H1 (cell line): ENCODE results near the gene CMTM5. TPM values are rescaled to one million over a fixed set of nuclear protein-coding genes. Genes with fewer than 3 reads are reported as not detected.

Experiments used
- CTBP2 ChIP-seq: IDR thresholded peaks from 2 replicates; pipeline ENCODE4 v1.7.0; 2011; ENCODE audit warnings: borderline replicate concordance, mild to moderate bottlenecking, moderate library complexity, mixed read lengths, low read length; ENCODE audit not compliant: insufficient read depth, insufficient read length
- CTCF ChIP-seq, 3 experiments: IDR thresholded peaks; 1 replicate in 2 of 3; 2 replicates in 1 of 3; pipeline versions ENCODE4 v1.5.1 to v1.6.1; 2011; ENCODE audit warnings: low read length in 3 of 3, mild to moderate bottlenecking in 3 of 3, inconsistent platforms in 2 of 3, low read depth in 1 of 3, moderate library complexity in 1 of 3; ENCODE audit not compliant: insufficient read depth in 1 of 3; ENCODE audit errors: control extremely low read depth in 1 of 3
- NRF1 ChIP-seq: IDR thresholded peaks from 2 replicates; pipeline ENCODE4 v1.6.1; 2011; ENCODE audit warnings: mild to moderate bottlenecking, low read depth, low read length, improper control_type of control experiment
- YY1 ChIP-seq: IDR thresholded peaks from 2 replicates; pipeline ENCODE4 v1.6.1; 2011; ENCODE audit warnings: low read depth, mild to moderate bottlenecking, low read length
- polyA plus RNA-seq, 7 experiments: library from polyadenylated mRNA; depleted of rRNA in 3 of 7; stranded (reverse) in 5 of 7; unstranded in 2 of 7; fragments of >200 nt in 5 of 7; fragments of 200-250 nt in 2 of 7; gene quantifications; 1 replicate in 5 of 7; 2 replicates in 1 of 7; 4 replicates in 1 of 7; pipeline versions ENCODE4 v1.2.1 to v1.2.3, GENCODE V29; 2011 to 2013; ENCODE audit warnings: missing spikeins in 2 of 7, mixed read lengths in 2 of 7
- total RNA-seq: library from RNA; stranded (reverse); fragmentation: NEBNext Ultra II Directional; extraction: Animal tissue kit (Norgen Biotek cat#: 25700); gene quantifications from 2 replicates; pipeline ENCODE4 v1.2.1, GENCODE V29; 2021

The CMTM5 gene
- total and polyA plus RNA-seq, 2 of the 8 experiments (the other 6 are each of a cell fraction or from before 2014, with no cell fraction given) = 2.1 TPM; not detected in 1

- TF ChIP-seq CTCF (IDR thresholded peaks at IDR 0.05; ENCODE audit: control extremely low read depth in 1 of 3, insufficient read depth in 1 of 3, low read depth in 1 of 3, low read length in 3 of 3) (no peak), CTBP2 (no peak), NRF1 (no peak), YY1 (no peak)
These were observed 46.8 kb downstream of the CMTM5 start (continued) for GRCh38 chr14:23423657-23424056.
